Measurements from ENCODE around the gene PEMT. TPM values are rescaled to one million over a fixed set of nuclear protein-coding genes. Genes with fewer than 3 reads are reported as not detected.

PEMT gene
- total and polyA plus RNA-seq, 2 experiments from 2014 or later: 54.8 to 55.2 TPM

DNA sequence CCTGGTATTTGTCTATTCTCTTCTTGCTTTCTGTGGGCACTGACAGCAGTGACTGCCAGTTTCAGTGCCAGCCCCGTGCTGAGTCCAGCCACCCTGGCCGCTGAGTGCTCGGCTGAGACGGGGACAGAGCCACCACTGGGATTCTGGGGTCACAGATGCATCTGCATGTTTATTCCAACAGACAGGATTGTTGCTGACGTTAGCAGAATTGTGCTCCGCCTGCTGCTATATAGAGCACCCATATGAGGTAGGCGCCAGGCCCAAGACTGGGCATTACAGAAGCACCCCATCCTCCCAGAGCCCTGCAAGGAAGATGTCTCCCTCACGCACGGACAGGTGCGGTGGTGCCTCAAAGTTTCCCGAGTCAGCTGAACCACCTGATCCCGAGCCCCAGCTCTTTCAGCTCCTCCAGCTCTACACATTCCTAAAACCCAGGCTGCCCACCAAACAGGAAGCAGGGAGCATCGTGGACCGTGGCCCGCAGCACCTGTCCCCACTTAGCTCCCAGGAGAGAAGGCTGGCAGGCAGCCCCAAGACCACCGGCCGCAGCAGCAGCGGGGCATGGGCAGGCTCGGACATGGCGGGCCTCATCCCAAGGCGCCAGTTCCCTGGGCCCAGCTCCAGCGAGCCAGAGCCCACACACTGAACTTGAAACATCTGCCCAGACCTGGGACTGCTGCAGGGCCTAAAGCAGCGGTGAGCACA, 50.4 kb downstream of the PEMT start:
- Histone ChIP-seq H3F3A (replicated peaks; ENCODE audit: low read depth) (no peaks in the 10 kb centered on the region), H3K4me1 (ENCODE audit: insufficient read depth) (no peaks in the 10 kb centered on the region), H3K4me2 (no peak overlapping the region), H3K27me3 (ENCODE audit: insufficient read depth) (no peaks in the 10 kb centered on the region), H3K79me2 (replicated peaks; ENCODE audit: insufficient read depth) (no peaks in the 10 kb centered on the region), H3K36me3 (ENCODE audit: insufficient read depth) (no peaks in the 10 kb centered on the region), H2AFZ (no peak overlapping the region), H3K9me2 (ENCODE audit: insufficient read depth) (no peaks in the 10 kb centered on the region), H3K27ac (ENCODE audit: low read depth) (no peak overlapping the region), H3K4me3 (no peak overlapping the region), H4K20me1 (replicated peaks; ENCODE audit: insufficient read depth) (no peaks in the 10 kb centered on the region)
- TF ChIP-seq EZH2 (IDR thresholded peaks at IDR 0.05; ENCODE audit: low read depth, unreplicated experiment) (no peak), ZNF331 (CRISPR knock-in tag; IDR thresholded peaks at IDR 0.05; ENCODE audit: low read depth) (no peak)
- no peak for ATAC-seq
- H3K4me1 Mint-ChIP-seq: peaks cover 4% of the 10 kb centered on the region; the same call in 1 of the 3 replicates
- peaks cover 4% of the 10 kb centered on the region for H3K27me3 Mint-ChIP-seq (ENCODE audit: insufficient read depth, low read depth, poor library complexity)
- H3K4me3 Mint-ChIP-seq: no peak overlapping the region
- no peaks in the 10 kb centered on the region for H3K36me3 Mint-ChIP-seq (ENCODE audit: low read depth)
- no peak for DNase-seq (ENCODE audit: low spot score)
- H3K27ac Mint-ChIP-seq: no peak overlapping the region
- H3K9me3 Mint-ChIP-seq: no peaks in the 10 kb centered on the region

DNA sequence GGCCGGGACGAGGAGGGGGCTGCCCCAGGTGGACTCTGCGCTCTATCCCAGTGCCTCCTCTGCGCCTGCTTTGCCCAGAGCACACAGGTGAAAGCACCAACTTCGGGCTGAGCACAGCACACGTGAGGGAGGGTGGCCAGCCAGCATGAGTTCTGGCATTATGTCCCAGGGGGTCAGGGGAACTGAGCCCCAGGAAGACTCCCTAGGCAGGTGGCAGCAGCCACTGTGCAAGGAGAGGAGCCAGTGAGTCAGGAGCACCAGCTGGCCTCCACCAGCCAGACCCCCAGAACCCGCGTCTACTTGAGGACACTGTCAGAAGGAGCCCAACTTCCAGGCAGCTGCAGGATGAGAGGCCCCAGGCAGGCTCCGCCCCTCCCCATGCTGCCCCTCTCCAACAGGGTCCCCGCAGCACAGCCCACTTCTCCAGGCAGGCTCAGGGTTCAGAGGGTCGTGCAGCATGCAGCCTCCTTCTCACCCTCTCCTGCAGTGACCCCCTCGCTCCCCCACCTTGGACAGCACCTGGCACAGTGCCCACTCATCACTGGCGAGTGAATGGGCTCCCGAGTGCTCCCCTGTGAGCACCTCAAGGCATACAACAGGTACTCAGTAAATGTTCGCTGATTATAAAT, 51.1 kb downstream of the PEMT start:
- no peaks in the 10 kb centered on the region for H3K4me1 ChIP-seq (ENCODE audit: insufficient read depth)
- H4K20me1 ChIP-seq (replicated peaks; ENCODE audit: insufficient read depth): no peaks in the 10 kb centered on the region
- no peaks in the 10 kb centered on the region for H3K27me3 ChIP-seq (ENCODE audit: insufficient read depth)
- H3K9me3 Mint-ChIP-seq: no peaks in the 10 kb centered on the region
- H3K36me3 Mint-ChIP-seq (ENCODE audit: low read depth): no peaks in the 10 kb centered on the region
- peak; percentile 32 for DNase-seq (ENCODE audit: low spot score)
- no peak overlapping the region for H3K4me3 Mint-ChIP-seq
- H2AFZ ChIP-seq: no peak overlapping the region
- no peaks in the 10 kb centered on the region for H3K36me3 ChIP-seq (ENCODE audit: insufficient read depth)
- H3K4me1 Mint-ChIP-seq: peaks cover 4% of the 10 kb centered on the region; the same call in 1 of the 3 replicates
- H3K27ac Mint-ChIP-seq: no peak overlapping the region; the same call in 1 of the 2 replicates
- H3K27me3 Mint-ChIP-seq (ENCODE audit: insufficient read depth, low read depth, poor library complexity): peaks cover 4% of the 10 kb centered on the region
- H3K9me2 ChIP-seq (ENCODE audit: insufficient read depth): no peaks in the 10 kb centered on the region
- peak; percentile 66 for ATAC-seq
- no peaks in the 10 kb centered on the region for H3F3A ChIP-seq (replicated peaks; ENCODE audit: low read depth)
- no peak overlapping the region for H3K4me3 ChIP-seq
- no peak overlapping the region for H3K27ac ChIP-seq (ENCODE audit: low read depth)
- TF ChIP-seq, protein P1, sequence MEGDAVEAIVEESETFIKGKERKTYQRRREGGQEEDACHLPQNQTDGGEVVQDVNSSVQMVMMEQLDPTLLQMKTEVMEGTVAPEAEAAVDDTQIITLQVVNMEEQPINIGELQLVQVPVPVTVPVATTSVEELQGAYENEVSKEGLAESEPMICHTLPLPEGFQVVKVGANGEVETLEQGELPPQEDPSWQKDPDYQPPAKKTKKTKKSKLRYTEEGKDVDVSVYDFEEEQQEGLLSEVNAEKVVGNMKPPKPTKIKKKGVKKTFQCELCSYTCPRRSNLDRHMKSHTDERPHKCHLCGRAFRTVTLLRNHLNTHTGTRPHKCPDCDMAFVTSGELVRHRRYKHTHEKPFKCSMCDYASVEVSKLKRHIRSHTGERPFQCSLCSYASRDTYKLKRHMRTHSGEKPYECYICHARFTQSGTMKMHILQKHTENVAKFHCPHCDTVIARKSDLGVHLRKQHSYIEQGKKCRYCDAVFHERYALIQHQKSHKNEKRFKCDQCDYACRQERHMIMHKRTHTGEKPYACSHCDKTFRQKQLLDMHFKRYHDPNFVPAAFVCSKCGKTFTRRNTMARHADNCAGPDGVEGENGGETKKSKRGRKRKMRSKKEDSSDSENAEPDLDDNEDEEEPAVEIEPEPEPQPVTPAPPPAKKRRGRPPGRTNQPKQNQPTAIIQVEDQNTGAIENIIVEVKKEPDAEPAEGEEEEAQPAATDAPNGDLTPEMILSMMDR (conservative IDR thresholded peaks at IDR 0.05; ENCODE audit: low read depth in 2 of 2): no peak
- TF ChIP-seq CREB1 (CRISPR knock-in tag; IDR thresholded peaks at IDR 0.05; ENCODE audit: low read depth) (no peak), ZNF331 (CRISPR knock-in tag; IDR thresholded peaks at IDR 0.05; ENCODE audit: low read depth) (no peak), EZH2 (IDR thresholded peaks at IDR 0.05; ENCODE audit: low read depth, unreplicated experiment) (no peak), POLR2AphosphoS5 (IDR thresholded peaks at IDR 0.05; ENCODE audit: low read depth) (no peak)
- TF ChIP-seq, protein P2, sequence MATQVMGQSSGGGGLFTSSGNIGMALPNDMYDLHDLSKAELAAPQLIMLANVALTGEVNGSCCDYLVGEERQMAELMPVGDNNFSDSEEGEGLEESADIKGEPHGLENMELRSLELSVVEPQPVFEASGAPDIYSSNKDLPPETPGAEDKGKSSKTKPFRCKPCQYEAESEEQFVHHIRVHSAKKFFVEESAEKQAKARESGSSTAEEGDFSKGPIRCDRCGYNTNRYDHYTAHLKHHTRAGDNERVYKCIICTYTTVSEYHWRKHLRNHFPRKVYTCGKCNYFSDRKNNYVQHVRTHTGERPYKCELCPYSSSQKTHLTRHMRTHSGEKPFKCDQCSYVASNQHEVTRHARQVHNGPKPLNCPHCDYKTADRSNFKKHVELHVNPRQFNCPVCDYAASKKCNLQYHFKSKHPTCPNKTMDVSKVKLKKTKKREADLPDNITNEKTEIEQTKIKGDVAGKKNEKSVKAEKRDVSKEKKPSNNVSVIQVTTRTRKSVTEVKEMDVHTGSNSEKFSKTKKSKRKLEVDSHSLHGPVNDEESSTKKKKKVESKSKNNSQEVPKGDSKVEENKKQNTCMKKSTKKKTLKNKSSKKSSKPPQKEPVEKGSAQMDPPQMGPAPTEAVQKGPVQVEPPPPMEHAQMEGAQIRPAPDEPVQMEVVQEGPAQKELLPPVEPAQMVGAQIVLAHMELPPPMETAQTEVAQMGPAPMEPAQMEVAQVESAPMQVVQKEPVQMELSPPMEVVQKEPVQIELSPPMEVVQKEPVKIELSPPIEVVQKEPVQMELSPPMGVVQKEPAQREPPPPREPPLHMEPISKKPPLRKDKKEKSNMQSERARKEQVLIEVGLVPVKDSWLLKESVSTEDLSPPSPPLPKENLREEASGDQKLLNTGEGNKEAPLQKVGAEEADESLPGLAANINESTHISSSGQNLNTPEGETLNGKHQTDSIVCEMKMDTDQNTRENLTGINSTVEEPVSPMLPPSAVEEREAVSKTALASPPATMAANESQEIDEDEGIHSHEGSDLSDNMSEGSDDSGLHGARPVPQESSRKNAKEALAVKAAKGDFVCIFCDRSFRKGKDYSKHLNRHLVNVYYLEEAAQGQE (IDR thresholded peaks at IDR 0.05; ENCODE audit: unreplicated experiment): peak; percentile 39
- TF ChIP-seq, protein P3, sequence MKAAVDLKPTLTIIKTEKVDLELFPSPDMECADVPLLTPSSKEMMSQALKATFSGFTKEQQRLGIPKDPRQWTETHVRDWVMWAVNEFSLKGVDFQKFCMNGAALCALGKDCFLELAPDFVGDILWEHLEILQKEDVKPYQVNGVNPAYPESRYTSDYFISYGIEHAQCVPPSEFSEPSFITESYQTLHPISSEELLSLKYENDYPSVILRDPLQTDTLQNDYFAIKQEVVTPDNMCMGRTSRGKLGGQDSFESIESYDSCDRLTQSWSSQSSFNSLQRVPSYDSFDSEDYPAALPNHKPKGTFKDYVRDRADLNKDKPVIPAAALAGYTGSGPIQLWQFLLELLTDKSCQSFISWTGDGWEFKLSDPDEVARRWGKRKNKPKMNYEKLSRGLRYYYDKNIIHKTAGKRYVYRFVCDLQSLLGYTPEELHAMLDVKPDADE (IDR thresholded peaks at IDR 0.05): no peak
- no peak overlapping the region for H3K4me2 ChIP-seq
- no peaks in the 10 kb centered on the region for H3K79me2 ChIP-seq (replicated peaks; ENCODE audit: insufficient read depth)
